GM21423 (cell line): Measurements from ENCODE around the gene SORCS1.
"Not testable (repeated sequence)": the region's sequence is repeated elsewhere in the genome, so short reads cannot be mapped to it uniquely, and the experiment has no call there.

Experiments
- ATAC-seq: cut with Tn5 transposase; IDR thresholded peaks from one replicate; pipeline ENCODE4 v1.9.1; 2021; ENCODE audit warnings: mild to moderate bottlenecking, moderate library complexity; ENCODE audit not compliant: unreplicated experiment

Gene SORCS1

GRCh38 chr10:107054469-107055156 is 109.9 kb downstream of the SORCS1 start:
- ATAC-seq = no peak

GRCh38 chr10:107051769-107052168 is 112.7 kb downstream of the SORCS1 start:
- ATAC-seq = no peak

- no peak for ATAC-seq
These were observed 121.0 kb downstream of the SORCS1 start for GRCh38 chr10:107043461-107043860.

- ATAC-seq = no peak
These were observed 127.0 kb downstream of the SORCS1 start for GRCh38 chr10:107037192-107038122.

- ATAC-seq = no peak
These were observed 130.6 kb downstream of the SORCS1 start for GRCh38 chr10:107033799-107034422.

GRCh38 chr10:107032700-107033401 is 131.7 kb downstream of the SORCS1 start:
- no peak for ATAC-seq

GRCh38 chr10:107031931-107032699 is 132.4 kb downstream of the SORCS1 start:
- ATAC-seq = no peak

- ATAC-seq = no peak
These were observed 136.3 kb downstream of the SORCS1 start for GRCh38 chr10:107028236-107028635.

- ATAC-seq = no peak
These were observed 138.8 kb downstream of the SORCS1 start for GRCh38 chr10:107025676-107026075.

GRCh38 chr10:107024033-107024432 is 140.5 kb downstream of the SORCS1 start:
- ATAC-seq = not testable (repeated sequence)

GRCh38 chr10:107022600-107023354 is 141.7 kb downstream of the SORCS1 start:
- ATAC-seq = no peak

GRCh38 chr10:107019154-107019553 is 145.4 kb downstream of the SORCS1 start:
- ATAC-seq = no peak

- ATAC-seq = no peak
These were observed 151.1 kb downstream of the SORCS1 start for GRCh38 chr10:107013258-107014006.

GRCh38 chr10:107011992-107012391 is 152.5 kb downstream of the SORCS1 start:
- ATAC-seq = no peak

- ATAC-seq = no peak
These were observed 153.4 kb downstream of the SORCS1 start for GRCh38 chr10:107011105-107011504.

- no peak for ATAC-seq
These were observed 154.0 kb downstream of the SORCS1 start for GRCh38 chr10:107010531-107010930.

GRCh38 chr10:107004362-107004761 is 160.1 kb downstream of the SORCS1 start:
- ATAC-seq = no peak

GRCh38 chr10:107002068-107002467 is 162.4 kb downstream of the SORCS1 start:
- no peak for ATAC-seq
